Measurements from ENCODE around the gene ELP2. TPM values are rescaled to one million over a fixed set of nuclear protein-coding genes. Genes with fewer than 3 reads are reported as not detected.

Gene ELP2, protein sequence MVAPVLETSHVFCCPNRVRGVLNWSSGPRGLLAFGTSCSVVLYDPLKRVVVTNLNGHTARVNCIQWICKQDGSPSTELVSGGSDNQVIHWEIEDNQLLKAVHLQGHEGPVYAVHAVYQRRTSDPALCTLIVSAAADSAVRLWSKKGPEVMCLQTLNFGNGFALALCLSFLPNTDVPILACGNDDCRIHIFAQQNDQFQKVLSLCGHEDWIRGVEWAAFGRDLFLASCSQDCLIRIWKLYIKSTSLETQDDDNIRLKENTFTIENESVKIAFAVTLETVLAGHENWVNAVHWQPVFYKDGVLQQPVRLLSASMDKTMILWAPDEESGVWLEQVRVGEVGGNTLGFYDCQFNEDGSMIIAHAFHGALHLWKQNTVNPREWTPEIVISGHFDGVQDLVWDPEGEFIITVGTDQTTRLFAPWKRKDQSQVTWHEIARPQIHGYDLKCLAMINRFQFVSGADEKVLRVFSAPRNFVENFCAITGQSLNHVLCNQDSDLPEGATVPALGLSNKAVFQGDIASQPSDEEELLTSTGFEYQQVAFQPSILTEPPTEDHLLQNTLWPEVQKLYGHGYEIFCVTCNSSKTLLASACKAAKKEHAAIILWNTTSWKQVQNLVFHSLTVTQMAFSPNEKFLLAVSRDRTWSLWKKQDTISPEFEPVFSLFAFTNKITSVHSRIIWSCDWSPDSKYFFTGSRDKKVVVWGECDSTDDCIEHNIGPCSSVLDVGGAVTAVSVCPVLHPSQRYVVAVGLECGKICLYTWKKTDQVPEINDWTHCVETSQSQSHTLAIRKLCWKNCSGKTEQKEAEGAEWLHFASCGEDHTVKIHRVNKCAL
- 72.5 and 84.5 TPM in 2 replicates for polyA plus RNA-seq

DNA sequence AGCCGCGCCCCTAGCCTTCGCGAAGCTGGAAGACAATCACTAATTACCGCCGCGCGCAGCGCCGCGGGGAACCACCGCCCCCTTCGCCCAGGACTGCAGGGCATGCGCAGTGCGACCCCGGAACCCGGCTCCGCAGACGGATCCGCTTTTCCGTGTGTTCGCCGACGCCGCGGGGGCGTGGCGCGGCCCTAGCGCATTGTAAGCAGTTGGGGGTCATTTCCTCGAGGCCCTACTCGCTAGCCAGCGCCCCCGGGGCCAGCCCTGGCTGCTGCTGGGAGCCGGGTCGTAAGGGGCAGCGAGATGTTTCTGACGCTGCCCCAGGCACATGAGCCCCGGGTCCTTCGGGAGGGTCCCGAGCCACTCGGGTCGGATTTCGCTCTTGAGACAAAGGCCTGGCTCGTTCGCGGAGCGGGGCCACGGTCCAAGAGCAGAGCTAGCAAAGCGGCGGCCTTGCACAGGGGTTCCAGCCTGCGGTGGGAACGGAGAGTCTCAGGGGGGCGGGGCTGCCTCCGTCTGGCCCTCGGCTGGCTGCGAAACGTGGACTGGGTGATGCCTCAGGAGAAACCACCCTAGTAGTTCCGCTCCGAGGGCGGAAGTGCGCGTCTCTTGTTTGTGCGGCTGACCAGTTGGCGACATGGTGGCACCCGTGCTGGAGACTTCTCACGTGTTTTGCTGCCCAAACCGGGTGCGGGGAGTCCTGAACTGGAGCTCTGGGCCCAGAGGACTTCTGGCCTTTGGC is at the start of gene ELP2, which contains the start of gene SLC39A6:
ELP2 (plus strand) TSS at position 600 of the 739 bp plus-strand sequence; CDS start at position 635, 35 bp downstream.
SLC39A6 (minus strand) TSS at position 41 of the 739 bp plus-strand sequence. CDS start 2,333 bp downstream, outside the sequence.

DNA sequence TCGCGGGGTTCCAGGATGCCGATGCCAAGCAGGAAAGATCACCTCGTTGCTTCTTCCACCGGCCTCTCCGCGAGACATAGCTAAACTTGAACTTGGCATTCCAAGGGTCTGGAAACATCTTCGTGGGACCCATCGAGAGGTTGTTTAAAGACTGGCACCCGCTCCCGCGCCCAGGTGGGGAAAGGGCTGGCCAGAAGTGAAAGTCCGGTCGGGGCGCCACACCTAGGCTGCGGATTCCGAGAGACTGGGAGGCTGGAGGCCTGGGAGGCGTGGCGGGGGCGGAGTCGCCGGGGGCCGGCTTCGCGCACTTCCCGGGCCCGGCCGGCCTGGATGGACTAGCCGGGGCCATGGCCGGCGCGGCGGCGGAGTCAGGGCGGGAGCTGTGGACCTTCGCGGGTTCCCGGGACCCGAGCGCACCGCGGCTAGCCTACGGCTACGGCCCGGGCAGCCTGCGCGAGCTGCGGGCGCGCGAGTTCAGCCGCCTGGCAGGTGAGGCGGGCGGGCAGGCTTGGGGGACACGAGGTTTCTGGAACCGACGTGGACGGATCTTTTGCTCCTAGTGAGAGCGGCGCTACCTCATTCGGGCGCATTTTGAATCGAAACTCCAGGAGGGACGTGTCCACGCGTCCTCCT is 57.6 kb downstream of the ELP2 start, which contains the start of gene MOCOS:
MOCOS (plus strand) TSS at position 305 of the 633 bp plus-strand sequence; CDS start at position 348, 43 bp downstream.

Other genes with a start within 250 kb of the ELP2 start
- gene RPRD1A, start 62.3 kb upstream of the ELP2 start, polyA plus RNA-seq: 58.4 and 72.6 TPM in 2 replicates
- gene SLC39A6, start 559 bp upstream of the ELP2 start, polyA plus RNA-seq: 72.4 and 75.3 TPM in 2 replicates
- not detected in 2 replicates for gene MOCOS, start 57.6 kb downstream of the ELP2 start, polyA plus RNA-seq
- 17.2 and 25.6 TPM in 2 replicates for gene FHOD3, start 167.8 kb downstream of the ELP2 start, polyA plus RNA-seq

Data from Purkinje cell (primary cell).